ENCODE results near the gene SUPT7L.

The SUPT7L gene

DNA sequence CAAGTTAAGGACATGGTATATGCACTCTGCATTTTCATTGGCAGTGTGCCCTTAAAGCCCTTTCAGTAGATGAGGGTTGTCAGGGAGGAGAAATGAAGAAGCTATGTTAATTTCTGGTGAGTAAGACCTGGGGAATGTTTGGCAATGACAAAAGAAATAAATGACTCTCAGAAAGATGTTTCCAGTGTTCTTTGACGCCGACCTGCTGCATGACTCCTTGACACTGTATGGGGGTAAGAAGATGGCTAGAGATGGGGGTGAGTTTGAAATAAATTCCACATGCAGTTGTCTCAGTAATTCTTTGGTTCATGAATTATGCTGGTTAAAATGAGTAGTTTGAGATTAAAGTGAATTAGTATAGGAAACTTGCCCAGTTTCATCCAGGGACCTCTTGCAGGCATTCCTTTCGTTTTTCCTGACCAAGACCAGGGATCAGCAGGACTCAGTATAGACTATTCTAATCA is 40.5 kb downstream of the SUPT7L start:
- Histone ChIP-seq H3K27ac (ENCODE audit: low read depth, low read length, severe bottlenecking) (no peak overlapping the region), H3K4me3 (ENCODE audit: extremely low read depth, insufficient read depth, low read length, poor library complexity, severe bottlenecking) (no peak overlapping the region), H3K9me3 (ENCODE audit: control insufficient read depth, low read length) (no peaks in the 10 kb centered on the region), H3K36me3 (ENCODE audit: control insufficient read depth, insufficient read depth, low read length) (peaks cover 58% of the 10 kb centered on the region), H3K4me1 (ENCODE audit: control insufficient read depth, insufficient read depth, low read length, poor library complexity, severe bottlenecking) (peaks cover 30% of the 10 kb centered on the region)
- 42 to 48% methylated on average over 2 of the region's 3 CpGs for WGBS, 2 experiments (ENCODE audit: insufficient coverage in 2 of 2)

DNA sequence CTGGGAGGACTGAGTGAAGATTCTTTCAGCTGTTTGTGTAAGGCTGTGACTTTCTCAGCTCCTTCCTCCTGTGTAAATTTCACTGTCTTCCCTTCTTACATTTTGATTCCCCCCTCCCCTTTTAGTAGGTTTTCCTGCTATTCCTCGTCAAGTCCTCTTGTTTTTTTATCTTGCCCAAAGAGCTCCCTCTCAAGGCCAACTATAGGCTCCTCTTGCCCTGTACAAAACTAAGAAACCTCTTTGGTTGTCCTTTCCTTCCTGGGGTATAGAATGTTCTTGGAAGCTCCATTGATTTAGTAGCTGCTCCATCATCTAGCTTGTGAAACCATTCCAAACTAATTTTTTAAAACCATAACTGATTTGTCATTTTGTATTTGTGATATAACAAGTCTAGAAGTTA is 41.9 kb downstream of the SUPT7L start:
- Histone ChIP-seq H3K27ac (ENCODE audit: low read depth, low read length, severe bottlenecking) (no peak overlapping the region), H3K9me3 (ENCODE audit: control insufficient read depth, low read length) (no peaks in the 10 kb centered on the region), H3K4me3 (ENCODE audit: extremely low read depth, insufficient read depth, low read length, poor library complexity, severe bottlenecking) (no peak overlapping the region), H3K4me1 (ENCODE audit: control insufficient read depth, insufficient read depth, low read length, poor library complexity, severe bottlenecking) (peaks cover 16% of the 10 kb centered on the region), H3K36me3 (ENCODE audit: control insufficient read depth, insufficient read depth, low read length) (peaks cover 72% of the 10 kb centered on the region)
- 100% methylated on average over 1 of the region's 1 CpG; no CpG with 5 or more reads in 1 of the 2 experiments for WGBS, 2 experiments (ENCODE audit: insufficient coverage in 2 of 2)

DNA sequence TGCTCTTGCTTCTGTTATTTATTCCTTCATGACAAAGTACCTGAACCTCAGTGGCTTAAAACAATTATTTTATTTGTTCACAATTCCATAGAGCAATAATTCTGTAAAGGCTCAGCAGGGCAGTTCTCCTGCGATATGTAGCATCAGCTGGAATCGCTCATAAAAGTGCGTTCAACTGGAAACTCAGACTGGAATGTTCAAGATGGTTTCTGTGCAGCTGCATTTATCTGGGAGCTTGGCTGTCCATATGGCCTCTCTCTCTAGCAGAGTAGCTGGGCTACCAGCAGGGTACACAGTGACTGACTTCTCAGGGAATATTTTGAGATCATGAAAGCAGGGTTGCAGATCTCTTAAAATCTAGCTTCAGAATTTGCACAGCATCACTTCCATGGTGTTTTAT is 48.1 kb downstream of the SUPT7L start:
- Histone ChIP-seq H3K27ac (ENCODE audit: low read depth, low read length, severe bottlenecking) (no peak overlapping the region), H3K4me1 (ENCODE audit: control insufficient read depth, insufficient read depth, low read length, poor library complexity, severe bottlenecking) (no peaks in the 10 kb centered on the region), H3K9me3 (ENCODE audit: control insufficient read depth, low read length) (no peaks in the 10 kb centered on the region), H3K36me3 (ENCODE audit: control insufficient read depth, insufficient read depth, low read length) (peaks cover 74% of the 10 kb centered on the region), H3K4me3 (ENCODE audit: extremely low read depth, insufficient read depth, low read length, poor library complexity, severe bottlenecking) (no peak overlapping the region)
- 100% methylated on average over 3 of the region's 3 CpGs for WGBS, 2 experiments (ENCODE audit: insufficient coverage in 2 of 2)

DNA sequence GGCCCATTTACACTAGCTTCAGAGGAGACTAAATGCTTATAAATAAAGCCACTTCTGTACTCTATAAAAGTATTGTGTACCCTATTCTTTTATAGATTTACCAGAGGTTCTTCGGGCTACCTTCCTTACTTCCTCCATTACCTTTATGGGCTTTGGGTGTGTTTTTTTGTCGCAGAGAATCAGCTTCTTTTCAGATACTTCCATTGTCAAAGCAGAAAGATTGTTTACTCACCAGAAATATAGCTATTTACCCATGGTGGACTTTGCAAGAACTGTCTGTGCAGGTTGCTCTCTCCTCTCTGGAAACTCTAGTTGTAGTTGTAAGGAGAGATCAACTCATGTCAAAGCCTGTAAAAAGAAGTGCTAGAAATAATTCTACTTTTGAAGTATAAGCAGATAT is 49.4 kb downstream of the SUPT7L start:
- WGBS, 2 experiments (ENCODE audit: insufficient coverage in 2 of 2): no CpG with 5 or more reads among the region's 2 CpGs
- Histone ChIP-seq H3K4me1 (ENCODE audit: control insufficient read depth, insufficient read depth, low read length, poor library complexity, severe bottlenecking) (no peaks in the 10 kb centered on the region), H3K27ac (ENCODE audit: low read depth, low read length, severe bottlenecking) (no peak overlapping the region), H3K4me3 (ENCODE audit: extremely low read depth, insufficient read depth, low read length, poor library complexity, severe bottlenecking) (no peak overlapping the region), H3K36me3 (ENCODE audit: control insufficient read depth, insufficient read depth, low read length) (peaks cover 65% of the 10 kb centered on the region), H3K9me3 (ENCODE audit: control insufficient read depth, low read length) (no peaks in the 10 kb centered on the region)

DNA sequence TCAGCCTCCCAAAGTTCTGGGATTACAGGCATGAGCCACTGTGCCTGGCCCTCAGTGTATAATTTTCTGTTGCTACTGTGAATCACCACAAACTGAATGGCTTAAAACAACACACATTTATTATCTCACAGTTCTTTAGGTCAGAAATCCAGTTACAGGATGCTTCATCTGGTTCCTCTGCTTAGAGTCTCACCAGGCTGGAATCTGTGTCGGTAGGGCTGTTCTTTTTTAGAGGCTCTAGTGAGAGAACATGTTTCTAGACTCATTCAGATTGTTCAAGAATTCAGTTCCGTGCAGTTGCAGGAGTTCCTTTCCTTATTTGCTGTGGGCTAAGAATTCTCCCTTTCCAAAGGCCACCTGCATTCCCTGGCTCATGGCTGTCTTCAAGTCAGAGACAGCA is 56.8 kb downstream of the SUPT7L start:
- Histone ChIP-seq H3K4me1 (ENCODE audit: control insufficient read depth, insufficient read depth, low read length, poor library complexity, severe bottlenecking) (no peaks in the 10 kb centered on the region), H3K36me3 (ENCODE audit: control insufficient read depth, insufficient read depth, low read length) (peaks cover 67% of the 10 kb centered on the region), H3K27ac (ENCODE audit: low read depth, low read length, severe bottlenecking) (no peak overlapping the region), H3K4me3 (ENCODE audit: extremely low read depth, insufficient read depth, low read length, poor library complexity, severe bottlenecking) (no peak overlapping the region), H3K9me3 (ENCODE audit: control insufficient read depth, low read length) (no peaks in the 10 kb centered on the region)
- WGBS, 2 experiments (ENCODE audit: insufficient coverage in 2 of 2): 100% methylated on average over 1 to 2 of the region's 2 CpGs
